Skeletal muscle satellite cell (primary cell): ENCODE data around the gene ZNF791.
"Not testable (repeated sequence)": the region's sequence is repeated elsewhere in the genome, so short reads cannot be mapped to it uniquely, and the experiment has no call there.

Source experiments
- H3K27me3 ChIP-seq: 2 replicates; pipeline ENCODE4 v1.7.0; 2013; ENCODE audit warnings: low read length; ENCODE audit not compliant: control insufficient read depth, insufficient read depth
- H3K36me3 ChIP-seq: 2 replicates; pipeline ENCODE4 v1.7.0; 2013; ENCODE audit warnings: mild to moderate bottlenecking, control low read depth, low read length; ENCODE audit not compliant: insufficient read depth
- H3K4me1 ChIP-seq: 2 replicates; pipeline ENCODE4 v1.7.0; 2013; ENCODE audit warnings: low read length; ENCODE audit not compliant: control insufficient read depth, insufficient read depth
- H3K4me2 ChIP-seq: 2 replicates; pipeline ENCODE4 v1.7.0; 2013; ENCODE audit warnings: mild to moderate bottlenecking, low read length
- H3K4me3 ChIP-seq: 2 replicates; pipeline ENCODE4 v1.7.0; 2013; ENCODE audit warnings: low read length
- H3K9ac ChIP-seq: 2 replicates; pipeline ENCODE4 v1.7.0; 2013; ENCODE audit warnings: mild to moderate bottlenecking, low read depth, low read length, moderate library complexity
- H3K9me3 ChIP-seq: replicated peaks from 2 replicates; pipeline ENCODE4 v1.7.0; 2013; ENCODE audit warnings: mild to moderate bottlenecking, control low read depth, low read length

ZNF791 gene

DNA sequence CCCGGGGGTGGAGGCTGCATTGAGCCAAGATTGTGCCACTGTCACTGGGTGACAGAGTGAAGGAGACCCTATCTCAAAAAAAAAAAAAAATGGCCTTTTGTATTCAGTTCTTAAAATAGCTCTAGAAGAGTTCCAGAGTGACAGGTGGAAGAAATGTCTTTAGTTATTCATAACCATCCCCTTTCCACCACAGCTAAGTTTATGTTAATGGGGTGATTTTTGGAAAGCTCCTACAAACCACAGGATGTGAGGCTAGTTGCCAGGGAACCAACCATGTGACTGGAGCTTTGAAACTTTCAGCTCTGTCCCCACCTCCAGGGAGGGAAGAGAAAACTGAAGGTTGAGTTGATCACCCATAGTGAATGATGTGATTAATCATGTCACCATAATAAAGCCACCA, 7.0 kb upstream of the ZNF791 start:
- Histone ChIP-seq H3K27me3 (no peaks in the 10 kb centered on the region), H3K4me1 (no peaks in the 10 kb centered on the region), H3K4me3 (no peak overlapping the region), H3K4me2 (no peak overlapping the region), H3K36me3 (peaks cover 24% of the 10 kb centered on the region), H3K9ac (no peak overlapping the region), H3K9me3 (no peaks in the 10 kb centered on the region)

DNA sequence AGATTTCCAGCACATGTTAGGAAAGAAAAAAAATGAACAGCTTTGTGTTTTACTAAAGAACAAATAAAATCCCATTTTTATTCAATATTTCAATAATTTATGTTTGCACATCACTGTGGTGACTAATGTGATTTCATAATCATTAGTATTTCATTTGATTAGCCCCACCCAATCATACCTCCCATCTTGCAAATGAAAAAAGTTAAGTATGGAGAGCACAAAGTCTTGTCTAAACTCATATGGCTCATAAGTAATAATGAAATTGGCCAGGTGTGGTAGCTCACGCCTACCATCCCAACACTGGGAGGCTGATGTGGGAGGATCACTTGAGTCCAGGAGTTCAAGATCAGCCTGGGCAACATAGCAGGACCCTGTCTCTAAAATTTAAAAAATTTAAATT, 3.9 kb upstream of the ZNF791 start:
- Histone ChIP-seq H3K27me3 (no peaks in the 10 kb centered on the region), H3K4me3 (no peak overlapping the region), H3K9ac (no peak overlapping the region), H3K4me1 (peaks cover 6% of the 10 kb centered on the region), H3K36me3 (peaks cover 23% of the 10 kb centered on the region), H3K4me2 (no peak overlapping the region), H3K9me3 (no peaks in the 10 kb centered on the region)

DNA sequence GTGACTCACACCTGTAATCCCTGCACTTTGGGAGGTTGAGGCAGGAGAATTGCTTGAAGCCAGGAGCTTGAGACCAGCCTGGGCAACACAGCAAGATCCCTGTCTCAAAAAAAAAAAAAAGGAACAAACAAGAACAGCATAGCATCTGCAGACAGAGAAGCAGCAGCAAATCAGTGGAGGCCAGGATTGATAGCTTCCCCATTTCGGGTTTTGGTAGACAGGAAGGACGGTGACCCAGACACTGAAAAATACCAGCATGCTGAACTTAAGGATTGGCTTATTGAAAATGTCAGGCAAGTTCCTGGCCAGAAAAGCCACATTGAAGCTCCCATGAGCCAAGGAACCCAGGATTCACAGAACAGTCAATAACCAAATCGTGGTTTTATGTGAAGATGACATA, 3.1 kb upstream of the ZNF791 start:
- Histone ChIP-seq H3K9ac (no peak overlapping the region), H3K36me3 (peaks cover 19% of the 10 kb centered on the region), H3K4me2 (no peak overlapping the region), H3K9me3 (no peaks in the 10 kb centered on the region), H3K4me3 (no peak overlapping the region), H3K4me1 (peaks cover 6% of the 10 kb centered on the region), H3K27me3 (no peaks in the 10 kb centered on the region)

DNA sequence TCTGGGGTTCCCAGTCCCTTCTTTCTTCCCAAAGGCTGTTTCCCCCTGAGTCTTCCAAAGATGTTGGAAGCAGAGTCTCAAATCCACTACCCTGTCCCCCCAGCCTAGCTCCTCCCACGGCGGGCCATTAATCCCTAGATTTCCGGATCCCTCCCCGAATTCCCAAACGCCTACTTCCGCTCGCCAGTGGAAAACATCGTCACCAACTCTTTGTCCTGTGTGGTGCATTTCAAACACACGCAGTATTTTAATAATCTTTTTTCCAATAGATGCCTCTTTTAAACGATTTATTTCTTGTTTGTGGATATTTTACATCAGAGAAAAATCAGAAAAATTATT, 610 bp downstream of the ZNF791 start:
- H3K9me3 ChIP-seq = no peaks in the 10 kb centered on the region
- peaks cover 12% of the 10 kb centered on the region for H3K4me1 ChIP-seq
- H3K27me3 ChIP-seq = no peaks in the 10 kb centered on the region
- peaks cover 33% of the 10 kb centered on the region for H3K36me3 ChIP-seq
- peak overlapping the region; percentile 99 for H3K9ac ChIP-seq
- peak overlapping the region; percentile 85 for H3K4me3 ChIP-seq
- H3K4me2 ChIP-seq = peak overlapping the region; percentile 83

DNA sequence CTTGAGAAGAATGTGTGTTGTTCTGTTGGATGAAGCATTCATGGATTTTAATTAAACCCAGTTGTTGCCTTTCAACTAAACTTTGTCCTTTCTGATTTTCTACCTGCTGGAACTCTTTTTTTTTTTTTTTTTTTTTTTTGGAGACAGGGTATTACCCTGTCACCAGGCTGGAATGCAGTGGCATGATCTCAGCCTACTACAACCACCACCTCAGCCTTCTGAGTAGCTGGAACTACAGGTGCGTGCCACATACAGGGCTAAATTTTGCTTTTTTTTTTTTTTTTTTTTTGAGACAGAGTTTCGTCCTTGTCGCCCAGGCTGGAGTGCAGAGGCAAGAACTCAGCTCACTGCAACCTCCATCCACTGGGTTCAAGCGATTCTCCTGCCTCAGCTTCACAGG, 6.9 kb downstream of the ZNF791 start:
- Histone ChIP-seq H3K36me3 (peaks cover 29% of the 10 kb centered on the region), H3K4me3 (no peak overlapping the region), H3K4me1 (peaks cover 8% of the 10 kb centered on the region)

DNA sequence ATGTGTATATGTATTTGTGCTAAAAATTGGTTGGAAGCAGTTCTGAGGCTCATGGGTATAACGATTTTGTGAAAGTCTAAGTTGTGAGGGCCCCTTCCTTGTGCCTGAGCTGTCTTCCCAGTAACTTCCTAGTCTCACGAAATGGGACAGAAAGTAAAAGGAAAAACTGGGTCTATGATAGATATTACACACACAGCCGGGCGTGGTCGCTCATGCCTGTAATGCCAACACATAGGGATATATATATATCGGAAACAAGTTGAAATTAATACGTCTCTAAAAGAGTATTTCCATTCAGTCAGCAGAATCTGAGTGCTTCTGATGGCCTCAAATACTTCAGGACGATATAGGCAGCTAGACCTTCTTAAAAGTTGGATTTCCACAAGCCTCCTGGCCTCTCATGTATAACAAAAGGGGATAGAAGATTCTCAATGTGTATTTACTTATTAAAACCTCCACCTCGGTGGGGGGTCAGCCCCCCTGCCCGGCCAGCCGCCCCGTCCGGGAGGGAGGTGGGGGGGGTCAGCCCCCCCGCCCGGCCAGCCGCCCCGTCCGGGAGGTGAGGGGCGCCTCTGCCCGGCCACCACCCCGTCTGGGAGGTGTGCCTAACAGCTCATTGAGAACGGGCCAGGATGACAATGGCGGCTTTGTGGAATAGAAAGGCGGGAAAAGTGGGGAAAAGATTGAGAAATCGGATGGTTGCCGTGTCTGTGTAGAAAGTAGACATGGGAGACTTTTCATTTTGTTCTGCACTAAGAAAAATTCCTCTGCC, 10.7 kb downstream of the ZNF791 start:
- not testable (repeated sequence) for H3K9ac ChIP-seq, H3K4me2 ChIP-seq, H3K4me1 ChIP-seq, H3K4me3 ChIP-seq, H3K9me3 ChIP-seq, H3K27me3 ChIP-seq
- peaks cover 37% of the 10 kb centered on the region for H3K36me3 ChIP-seq

More for the DNA sequence above, 6.9 kb downstream of the ZNF791 start:
- H3K9me3 ChIP-seq = no peaks in the 10 kb centered on the region
- no peaks in the 10 kb centered on the region for H3K27me3 ChIP-seq
- H3K4me2 ChIP-seq = no peak overlapping the region
- H3K9ac ChIP-seq = no peak overlapping the region

DNA sequence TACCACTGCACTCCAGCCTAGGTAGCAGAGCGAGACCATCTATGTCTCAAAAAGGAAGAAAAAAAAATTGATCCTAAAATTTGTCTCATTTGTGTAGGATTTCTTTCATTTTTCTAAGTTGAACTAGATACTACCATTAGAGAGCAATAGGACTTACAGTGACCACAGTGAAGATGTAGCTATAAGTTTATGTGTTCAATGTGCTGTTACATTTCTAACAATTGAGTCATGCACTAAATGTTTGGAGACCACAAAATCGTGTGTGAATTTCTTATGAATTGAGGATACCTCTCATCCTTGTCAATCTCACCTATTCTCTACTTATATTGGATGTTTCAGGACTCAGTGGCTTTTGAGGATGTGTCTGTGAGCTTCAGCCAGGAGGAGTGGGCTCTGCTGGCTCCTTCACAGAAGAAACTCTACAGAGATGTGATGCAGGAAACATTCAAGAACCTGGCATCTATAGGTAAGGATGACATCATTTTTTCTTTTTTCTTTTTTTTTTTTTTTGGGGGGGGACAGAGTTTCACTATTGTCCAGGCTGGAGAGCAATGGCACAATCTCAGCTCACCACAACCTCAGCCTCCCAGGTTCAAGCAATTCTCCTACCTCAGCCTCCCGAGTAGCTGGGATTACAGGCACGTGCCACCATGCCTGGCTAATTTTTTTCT, 12.8 kb downstream of the ZNF791 start:
- Histone ChIP-seq H3K27me3 (no peaks in the 10 kb centered on the region), H3K36me3 (peaks cover 45% of the 10 kb centered on the region), H3K9ac (no peak overlapping the region), H3K9me3 (peaks cover 18% of the 10 kb centered on the region), H3K4me2 (no peak overlapping the region), H3K4me1 (no peaks in the 10 kb centered on the region), H3K4me3 (no peak overlapping the region)

DNA sequence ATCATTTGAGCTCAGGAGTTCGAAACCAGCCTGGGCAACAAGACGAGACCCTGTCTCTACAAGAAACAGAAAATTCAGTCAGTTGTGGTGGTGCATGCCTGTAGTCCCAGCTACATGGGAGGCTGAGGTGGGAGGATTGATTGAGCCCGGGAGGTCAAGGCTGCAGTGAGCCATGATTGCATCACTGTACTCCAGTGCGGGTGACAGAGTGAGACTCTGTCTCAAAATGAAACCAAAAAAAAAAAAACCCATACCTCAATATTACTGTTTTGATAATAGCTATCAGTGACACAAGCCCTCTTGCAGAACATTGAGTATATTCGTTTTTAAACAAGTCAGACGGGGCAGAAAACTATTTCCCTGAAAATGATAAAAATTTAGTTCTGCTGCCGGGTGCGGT, 16.2 kb downstream of the ZNF791 start:
- no peaks in the 10 kb centered on the region for H3K27me3 ChIP-seq
- H3K4me1 ChIP-seq = no peaks in the 10 kb centered on the region
- peaks cover 78% of the 10 kb centered on the region for H3K36me3 ChIP-seq
- H3K4me2 ChIP-seq = no peak overlapping the region
- H3K9me3 ChIP-seq = peaks cover 38% of the 10 kb centered on the region
- H3K4me3 ChIP-seq = no peak overlapping the region
- H3K9ac ChIP-seq = no peak overlapping the region

DNA sequence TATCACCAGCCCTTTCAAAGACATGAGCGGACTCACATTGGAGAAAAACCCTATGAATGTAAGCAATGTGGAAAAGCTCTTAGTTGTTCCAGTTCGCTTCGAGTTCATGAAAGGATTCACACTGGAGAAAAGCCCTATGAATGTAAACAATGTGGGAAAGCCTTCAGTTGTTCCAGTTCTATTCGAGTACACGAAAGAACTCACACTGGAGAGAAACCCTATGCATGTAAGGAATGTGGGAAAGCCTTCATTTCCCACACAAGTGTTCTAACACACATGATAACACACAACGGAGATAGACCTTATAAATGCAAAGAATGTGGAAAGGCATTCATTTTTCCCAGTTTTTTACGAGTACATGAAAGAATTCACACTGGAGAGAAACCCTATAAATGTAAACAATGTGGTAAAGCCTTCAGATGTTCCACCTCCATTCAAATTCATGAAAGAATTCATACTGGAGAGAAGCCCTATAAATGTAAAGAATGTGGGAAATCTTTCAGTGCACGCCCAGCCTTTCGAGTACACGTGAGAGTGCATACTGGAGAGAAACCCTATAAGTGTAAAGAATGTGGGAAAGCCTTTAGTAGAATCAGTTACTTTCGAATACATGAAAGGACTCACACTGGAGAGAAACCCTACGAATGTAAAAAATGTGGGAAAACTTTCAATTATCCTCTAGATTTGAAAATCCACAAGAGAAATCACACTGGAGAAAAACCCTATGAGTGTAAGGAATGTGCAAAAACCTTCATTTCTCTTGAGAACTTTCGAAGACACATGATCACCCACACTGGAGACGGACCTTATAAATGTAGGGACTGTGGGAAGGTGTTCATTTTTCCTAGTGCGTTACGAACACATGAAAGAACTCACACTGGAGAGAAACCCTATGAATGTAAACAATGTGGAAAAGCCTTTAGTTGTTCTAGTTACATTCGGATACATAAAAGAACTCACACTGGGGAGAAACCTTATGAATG, 17.6 kb downstream of the ZNF791 start:
- Histone ChIP-seq H3K36me3 (peaks cover 79% of the 10 kb centered on the region), H3K4me3 (no peak overlapping the region), H3K4me2 (no peak overlapping the region), H3K9ac (no peak overlapping the region), H3K27me3 (no peaks in the 10 kb centered on the region), H3K9me3 (peaks cover 38% of the 10 kb centered on the region), H3K4me1 (no peaks in the 10 kb centered on the region)

DNA sequence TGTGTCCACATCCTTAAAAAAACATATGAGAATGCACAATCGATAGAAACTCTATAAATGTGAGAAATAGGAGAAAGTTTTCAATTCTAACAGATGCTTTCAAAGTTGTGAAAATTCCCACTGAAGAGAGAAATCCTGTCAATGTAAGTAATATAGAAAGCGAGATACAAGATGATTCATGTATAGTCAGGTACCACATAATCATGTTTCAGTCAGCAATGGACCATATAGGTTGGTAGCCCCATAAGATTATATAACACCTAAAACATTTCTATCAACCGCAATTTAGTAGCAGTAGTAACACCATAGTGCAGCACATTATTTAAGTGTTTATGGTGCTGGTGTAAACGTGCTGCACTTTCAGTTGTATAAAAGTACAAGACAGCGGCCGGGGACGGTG, 18.5 kb downstream of the ZNF791 start:
- Histone ChIP-seq H3K9me3 (peaks cover 38% of the 10 kb centered on the region), H3K36me3 (peaks cover 72% of the 10 kb centered on the region), H3K4me2 (no peak overlapping the region), H3K4me3 (no peak overlapping the region), H3K27me3 (no peaks in the 10 kb centered on the region), H3K4me1 (no peaks in the 10 kb centered on the region), H3K9ac (no peak overlapping the region)

DNA sequence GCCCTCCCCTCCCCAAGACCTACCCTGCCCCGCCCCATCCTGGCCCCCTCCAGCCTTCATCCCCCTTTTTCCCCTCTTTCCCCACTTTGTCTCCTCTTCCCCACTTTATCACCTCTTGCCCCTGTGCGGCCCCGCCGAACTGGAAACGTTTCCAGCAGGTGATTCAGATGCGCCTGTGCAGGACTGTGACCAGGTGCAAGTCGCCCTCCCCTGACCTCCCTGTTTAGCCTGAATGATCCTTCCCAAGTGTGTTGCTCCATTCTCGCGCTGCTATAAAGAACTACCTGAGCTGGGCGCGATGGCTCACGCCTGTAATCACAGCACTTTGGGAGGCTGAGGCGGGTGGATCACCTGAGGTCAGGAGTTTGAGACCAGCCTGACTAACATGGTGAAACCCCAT, 25.9 kb downstream of the ZNF791 start:
- Histone ChIP-seq H3K4me2 (no peak overlapping the region), H3K36me3 (peaks cover 6% of the 10 kb centered on the region), H3K4me1 (peaks cover 6% of the 10 kb centered on the region), H3K27me3 (no peaks in the 10 kb centered on the region), H3K4me3 (no peak overlapping the region), H3K9me3 (no peaks in the 10 kb centered on the region), H3K9ac (no peak overlapping the region)
